NCI-H446 (cell line): Measurements from ENCODE around the gene MFSD2B.
"Not testable (repeated sequence)": the region's sequence is repeated elsewhere in the genome, so short reads cannot be mapped to it uniquely, and the experiment has no call there.

Experiments used
- DNase-seq, 2 experiments: peaks; one replicate each; lab custom pipeline; 2025; lab: John Stamatoyannopoulos, UW

MFSD2B gene, protein sequence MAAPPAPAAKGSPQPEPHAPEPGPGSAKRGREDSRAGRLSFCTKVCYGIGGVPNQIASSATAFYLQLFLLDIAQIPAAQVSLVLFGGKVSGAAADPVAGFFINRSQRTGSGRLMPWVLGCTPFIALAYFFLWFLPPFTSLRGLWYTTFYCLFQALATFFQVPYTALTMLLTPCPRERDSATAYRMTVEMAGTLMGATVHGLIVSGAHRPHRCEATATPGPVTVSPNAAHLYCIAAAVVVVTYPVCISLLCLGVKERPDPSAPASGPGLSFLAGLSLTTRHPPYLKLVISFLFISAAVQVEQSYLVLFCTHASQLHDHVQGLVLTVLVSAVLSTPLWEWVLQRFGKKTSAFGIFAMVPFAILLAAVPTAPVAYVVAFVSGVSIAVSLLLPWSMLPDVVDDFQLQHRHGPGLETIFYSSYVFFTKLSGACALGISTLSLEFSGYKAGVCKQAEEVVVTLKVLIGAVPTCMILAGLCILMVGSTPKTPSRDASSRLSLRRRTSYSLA

DNA sequence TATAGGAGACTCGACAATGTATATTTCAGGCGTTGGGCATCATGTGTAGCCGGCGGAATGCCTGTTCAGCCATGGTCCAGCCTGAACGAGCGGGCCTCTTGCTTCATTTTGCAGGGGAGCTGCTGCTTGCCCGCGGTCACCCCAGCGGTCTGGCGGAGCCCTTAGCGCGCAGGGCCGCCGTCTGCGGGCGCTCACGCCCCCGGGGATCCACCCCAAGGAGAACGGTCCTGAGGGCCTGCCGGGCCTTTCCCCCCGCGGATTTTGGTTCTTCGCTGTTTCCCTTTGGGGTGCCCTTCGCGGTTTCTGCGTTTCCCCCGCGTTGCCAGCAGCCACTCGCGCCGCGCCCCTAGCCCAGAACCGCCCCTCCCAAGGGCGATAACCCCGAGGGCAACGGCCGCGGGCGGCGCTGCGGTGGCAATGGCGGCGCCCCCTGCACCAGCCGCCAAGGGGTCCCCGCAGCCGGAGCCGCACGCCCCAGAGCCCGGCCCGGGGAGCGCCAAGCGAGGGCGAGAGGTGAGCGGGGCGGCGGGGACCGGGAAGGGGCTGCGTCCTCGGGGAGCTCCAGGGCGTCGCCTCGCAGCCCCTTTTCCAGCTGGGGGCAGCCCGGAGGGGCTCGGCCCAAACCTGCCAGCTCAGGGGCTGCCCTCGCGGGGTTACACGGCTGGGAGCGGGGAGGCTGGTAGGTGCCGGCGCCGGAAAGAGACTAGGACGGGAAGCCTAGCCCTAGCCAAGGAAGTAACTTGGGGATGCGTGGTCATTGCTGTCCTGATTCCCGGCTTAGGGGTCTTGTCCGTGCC is at the start of gene MFSD2B:
MFSD2B (plus strand) TSS at position 406 of the 797 bp plus-strand sequence; CDS start at position 418, 12 bp downstream.
- no peak for DNase-seq

DNA sequence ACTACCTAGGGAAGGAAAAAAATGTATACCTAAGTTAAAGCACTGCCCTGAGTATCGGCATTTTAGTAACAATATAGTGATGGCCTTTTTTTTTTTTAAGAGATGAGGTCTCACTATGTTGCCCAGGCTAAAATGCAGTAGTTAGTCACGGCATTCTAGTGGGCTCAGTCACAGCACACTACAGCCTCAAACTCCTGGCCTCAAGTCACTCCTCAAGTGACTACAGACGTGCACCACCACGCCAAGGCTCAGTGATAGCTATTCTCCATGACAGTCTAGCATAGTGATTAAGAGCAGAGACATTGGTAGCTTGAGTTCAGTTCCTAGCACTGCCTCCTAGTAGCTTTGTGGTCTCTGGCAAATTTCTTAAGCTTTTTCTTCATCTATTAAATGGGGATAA is 42.0 kb upstream of the MFSD2B start:
- DNase-seq: no peak

DNA sequence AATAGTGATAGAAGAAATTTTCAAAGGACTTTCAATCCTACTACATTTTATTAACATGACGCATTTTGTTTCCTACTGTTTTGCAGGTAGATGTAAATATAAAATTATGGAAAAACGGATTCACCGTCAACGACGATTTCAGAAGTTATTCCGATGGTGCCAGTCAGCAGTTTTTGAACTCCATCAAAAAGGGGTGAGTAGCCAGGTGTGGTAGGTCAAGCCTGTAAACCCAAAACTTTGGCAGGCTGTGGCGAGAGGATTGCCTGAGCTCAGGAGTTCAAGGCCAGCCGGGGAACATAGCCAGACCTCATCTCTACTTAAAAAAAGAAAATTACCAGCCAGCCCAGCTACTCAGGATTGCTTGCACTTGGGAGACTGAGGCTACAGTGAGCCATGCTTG is 33.0 kb upstream of the MFSD2B start:
- DNase-seq: no peak

DNA sequence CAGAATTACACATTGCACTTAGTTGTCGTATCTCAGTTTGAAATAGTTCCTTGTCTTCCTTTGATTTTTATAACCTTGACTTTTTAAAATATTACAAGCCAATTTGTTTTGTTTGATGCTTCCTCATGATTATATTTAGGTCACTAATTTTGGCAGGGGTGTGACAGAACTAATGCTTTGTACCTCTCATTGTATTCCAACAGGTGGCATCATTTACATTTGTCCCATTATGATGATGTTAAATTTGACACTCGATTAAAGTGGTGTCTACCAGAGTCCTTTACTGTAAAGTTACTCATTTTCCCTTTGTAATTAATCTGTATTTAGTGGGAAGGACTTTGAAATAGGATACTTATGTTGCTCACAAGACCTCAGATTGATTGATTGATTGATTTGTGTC is 21.5 kb upstream of the MFSD2B start:
- no peak for DNase-seq

DNA sequence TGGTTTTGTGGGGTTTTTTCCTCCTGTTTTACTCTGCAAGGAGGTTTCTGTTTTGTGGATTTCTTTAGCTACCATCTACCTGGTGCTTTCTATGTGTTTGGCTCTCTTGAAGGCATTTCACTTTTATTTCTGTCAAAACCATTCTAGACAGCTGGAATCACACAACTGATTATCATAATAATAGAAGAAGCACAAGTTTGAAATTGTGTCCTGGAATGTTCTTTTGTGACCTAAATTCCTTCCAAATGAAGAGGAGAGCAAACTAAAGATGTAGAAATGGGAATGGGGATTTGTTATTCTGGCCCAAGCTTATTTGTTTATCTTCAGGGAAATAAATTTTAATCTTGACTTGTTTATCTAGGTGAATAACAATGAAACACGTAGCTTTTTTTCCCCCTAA is 17.0 kb upstream of the MFSD2B start:
- DNase-seq: no peak

DNA sequence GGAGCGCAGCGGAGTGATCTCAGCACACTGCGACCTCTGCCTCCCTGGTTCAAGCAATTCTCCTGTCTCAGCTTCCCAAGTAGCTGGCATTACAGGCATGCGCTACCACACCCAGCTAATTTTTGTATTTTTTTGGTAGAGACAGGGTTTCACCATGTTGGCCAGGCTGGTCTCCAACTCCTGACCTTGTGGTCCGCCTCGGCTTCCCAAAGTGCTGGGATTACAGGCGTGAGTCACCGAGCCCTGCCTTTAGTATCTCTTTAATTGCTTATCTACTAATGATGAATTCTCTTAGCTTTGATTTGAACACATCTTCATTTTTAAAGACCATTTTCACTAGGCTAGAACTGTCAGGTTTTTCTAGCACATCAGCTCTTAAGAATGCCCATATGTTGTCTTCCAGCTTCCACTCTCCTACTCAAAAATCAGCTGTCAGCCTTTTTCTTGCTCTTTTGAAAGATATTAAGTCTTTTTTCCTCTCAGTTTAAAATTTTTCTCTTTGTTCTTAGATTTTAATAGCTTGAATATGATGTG is 16.1 kb upstream of the MFSD2B start:
- no peak for DNase-seq

DNA sequence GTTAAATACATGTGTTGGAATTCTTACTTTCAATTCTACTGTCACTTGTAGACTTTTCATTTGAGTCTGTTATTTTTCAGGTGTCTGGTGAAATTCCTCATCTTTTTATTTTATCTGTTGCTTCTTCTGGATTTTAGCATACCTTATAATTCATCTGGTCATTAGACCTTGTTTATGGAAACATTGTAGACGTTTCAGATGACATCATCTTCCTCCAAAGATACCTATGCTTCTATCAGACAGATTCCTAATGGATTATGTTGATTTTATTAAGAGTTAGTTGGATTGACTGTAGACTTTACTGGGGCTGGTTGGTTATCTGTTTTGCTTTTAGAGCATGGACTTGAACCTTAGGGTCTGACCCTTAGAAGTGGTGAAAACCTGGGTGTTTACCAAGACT is 15.3 kb upstream of the MFSD2B start:
- no peak for DNase-seq

DNA sequence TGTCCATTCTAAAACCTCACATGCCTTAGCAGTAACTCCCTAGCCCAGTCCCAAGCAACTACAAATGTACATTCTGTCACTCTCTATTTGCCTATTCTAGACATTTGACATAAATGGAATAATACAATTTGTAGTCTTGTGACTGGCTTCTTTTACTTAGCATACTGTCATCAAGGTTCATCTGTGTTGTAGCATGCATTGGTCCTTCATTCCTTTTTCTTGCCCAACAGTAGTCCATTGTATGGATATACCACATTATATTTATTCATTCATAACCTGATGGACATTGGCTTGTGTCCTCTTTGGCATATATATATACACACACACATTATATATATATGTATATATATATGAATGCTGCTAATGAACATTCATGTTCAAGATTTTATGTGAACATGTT is 2.2 kb upstream of the MFSD2B start:
- DNase-seq: no peak

DNA sequence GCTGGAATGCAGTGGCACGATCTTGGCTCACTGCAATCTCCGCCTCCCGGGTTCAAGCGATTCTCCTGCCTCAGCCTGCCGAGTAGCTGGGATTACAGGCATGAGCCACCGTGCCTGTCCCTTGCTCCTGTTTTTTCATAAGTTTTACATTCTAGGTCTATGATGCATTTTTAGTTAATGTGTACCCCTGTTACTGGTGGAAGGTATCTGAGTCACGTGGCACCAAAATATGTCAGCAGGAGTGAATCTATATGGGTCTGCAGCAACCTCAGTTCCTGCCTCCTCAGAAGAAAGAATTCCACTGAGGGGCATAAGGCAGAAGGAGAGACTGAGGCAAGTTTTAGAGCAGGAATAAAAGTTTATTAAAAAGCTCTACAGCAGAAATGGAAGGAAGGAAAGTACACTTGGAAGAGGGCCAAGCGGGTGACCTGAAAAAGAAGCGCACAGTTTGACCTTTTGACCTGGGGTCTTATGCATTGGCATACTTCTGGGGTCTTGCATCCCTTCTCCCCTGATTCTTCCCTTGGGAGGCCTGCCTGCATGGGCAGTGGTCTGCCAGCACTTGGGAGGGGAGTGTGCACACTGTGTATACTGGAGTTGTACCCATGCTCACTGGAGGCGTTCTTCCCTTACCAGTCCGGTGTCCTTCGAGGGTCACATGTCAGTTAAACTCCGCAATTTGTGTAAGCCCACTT is 1.1 kb upstream of the MFSD2B start:
- DNase-seq: no peak

DNA sequence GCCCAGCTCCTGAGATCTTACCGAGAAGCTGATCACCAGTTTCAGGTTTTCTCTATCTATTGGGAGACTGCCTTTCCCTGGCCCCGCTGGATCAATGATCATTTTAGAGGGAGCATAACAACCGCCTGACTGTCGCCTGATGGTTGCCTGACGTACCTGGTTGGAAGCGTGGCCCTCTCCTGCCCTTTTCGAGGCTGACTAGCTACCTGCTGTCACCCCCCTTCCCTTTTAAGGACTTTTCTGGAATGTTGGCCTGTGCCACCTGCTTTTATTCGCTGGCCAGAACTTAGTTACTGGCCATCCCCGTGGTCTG is 562 bp upstream of the MFSD2B start:
- no peak for DNase-seq

DNA sequence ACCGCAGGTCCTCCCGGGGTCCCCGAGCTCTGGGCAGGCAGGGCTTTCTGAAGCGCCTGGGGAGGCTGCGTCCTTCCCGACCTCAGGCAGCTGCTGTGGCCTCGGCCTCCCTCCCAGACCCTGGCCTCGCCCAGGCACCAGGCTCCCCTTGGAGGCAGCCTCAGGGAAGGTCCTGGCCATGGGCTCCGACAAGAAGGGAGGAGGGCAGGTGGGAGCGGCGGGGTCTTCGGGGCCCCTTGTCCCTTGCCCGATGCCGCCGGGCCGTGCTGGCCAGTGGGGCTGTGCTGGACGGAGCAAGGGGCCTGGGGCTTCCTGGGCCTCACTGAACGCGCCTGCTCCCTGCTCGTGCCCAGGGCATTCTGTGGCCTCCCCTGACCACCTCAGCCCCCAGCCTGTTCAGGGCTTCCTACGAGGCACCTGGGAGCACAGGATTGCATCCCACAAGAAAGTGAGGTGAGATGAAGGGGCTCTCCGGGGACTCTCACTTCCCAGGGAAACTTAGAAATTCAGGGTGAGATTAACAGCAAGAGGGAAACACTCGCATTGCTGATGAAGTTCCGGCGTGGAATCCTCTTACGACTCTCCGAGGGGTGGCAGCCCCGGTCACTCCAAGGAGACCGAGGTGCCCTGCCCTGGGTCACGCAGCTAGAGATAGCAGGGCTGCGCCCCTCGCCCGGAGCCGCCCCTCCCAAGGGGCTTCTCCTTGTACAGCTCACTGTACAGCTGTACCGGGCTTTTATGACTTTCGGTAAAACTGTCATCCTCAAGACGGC is 778 bp downstream of the MFSD2B start:
- DNase-seq: no peak

DNA sequence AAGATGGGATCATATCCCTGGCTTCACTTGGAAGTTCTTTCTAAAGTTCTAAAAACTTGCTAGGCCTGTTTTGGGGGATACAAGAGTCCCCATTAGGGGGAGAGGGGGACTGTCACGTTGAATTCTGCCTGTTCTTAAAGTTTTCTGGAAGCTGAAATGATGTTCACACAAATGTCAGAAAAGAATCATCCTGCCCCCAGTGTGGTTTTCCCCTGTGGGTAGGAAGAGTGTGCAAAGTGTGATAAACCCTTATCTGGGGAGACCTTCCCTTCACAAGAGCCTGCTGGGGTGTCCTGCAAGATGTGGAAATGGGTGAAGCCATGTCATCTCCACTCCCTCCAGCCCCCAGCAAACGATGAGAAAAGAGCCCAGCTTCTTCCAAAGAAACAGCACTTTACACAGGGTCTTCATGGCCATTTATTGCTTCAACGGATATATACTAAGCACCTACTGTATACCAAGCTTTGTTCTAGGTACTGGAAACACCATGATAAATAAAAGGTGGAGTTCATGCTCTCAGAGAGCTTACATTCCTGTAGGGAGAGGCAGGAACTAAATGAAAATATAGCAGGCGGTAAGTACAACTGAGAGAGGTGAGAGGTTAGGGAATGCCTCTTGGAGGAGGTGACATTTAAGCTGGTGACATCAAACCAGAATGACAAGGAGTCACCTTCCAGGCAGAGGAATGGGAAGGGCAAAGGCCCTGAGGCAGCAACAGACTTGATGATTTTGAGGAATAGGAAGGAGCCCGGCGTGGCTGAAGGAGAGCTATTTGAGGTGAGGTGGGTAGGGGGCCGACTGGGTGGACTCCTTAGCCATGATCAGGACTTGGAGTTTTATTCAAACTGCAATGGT is 1.6 kb downstream of the MFSD2B start:
- DNase-seq: no peak

DNA sequence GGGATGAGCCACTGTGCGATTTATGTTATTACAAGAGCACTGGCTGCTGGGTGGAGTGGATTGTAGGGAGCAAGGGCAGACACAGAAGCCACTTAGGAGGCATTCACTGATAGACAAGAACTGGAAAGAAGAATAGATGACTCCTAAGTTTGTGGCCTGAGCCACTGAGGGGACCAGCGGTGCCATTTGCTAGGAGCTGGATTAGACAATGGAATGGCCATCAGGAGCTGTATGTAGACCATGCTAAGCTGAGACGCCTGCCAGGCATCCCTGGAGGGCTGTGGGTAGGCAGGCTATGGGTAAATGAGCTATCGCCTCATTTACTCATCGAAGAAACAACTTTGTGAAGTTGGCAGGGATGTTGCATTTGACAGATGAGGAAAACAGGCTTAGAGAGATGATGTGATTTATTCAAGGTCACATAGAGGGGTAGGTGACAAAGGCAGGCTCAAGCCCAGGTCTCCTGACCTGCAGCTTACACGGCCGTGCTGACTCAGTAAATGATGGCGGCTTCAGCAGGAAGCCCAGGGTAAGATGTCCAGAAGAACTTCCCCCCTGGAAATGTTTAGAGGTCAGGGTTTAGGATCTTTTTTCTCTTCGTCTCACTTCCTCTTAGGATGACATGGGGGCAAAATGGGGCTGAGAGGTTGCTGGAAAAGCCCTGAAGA is 2.8 kb downstream of the MFSD2B start:
- no peak for DNase-seq

DNA sequence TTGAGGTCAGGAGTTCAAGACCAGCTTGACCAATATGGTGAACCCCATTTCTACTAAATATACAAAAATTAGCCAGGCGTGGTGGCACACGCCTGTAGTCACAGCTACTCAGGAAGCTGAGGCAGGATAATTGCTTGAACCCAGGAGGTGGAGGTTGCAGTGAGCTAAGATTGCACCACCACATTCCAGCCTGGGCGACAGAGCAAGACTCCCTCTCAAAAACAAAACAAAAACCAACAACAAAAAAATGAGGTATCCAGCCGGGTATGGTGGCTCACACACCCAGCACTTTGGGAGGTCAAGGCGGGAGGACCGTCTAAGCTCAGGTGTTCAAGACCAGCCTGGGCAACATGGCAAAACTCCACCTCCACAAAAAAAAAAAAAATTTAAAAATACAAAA is 5.0 kb downstream of the MFSD2B start:
- DNase-seq: not testable (repeated sequence)

DNA sequence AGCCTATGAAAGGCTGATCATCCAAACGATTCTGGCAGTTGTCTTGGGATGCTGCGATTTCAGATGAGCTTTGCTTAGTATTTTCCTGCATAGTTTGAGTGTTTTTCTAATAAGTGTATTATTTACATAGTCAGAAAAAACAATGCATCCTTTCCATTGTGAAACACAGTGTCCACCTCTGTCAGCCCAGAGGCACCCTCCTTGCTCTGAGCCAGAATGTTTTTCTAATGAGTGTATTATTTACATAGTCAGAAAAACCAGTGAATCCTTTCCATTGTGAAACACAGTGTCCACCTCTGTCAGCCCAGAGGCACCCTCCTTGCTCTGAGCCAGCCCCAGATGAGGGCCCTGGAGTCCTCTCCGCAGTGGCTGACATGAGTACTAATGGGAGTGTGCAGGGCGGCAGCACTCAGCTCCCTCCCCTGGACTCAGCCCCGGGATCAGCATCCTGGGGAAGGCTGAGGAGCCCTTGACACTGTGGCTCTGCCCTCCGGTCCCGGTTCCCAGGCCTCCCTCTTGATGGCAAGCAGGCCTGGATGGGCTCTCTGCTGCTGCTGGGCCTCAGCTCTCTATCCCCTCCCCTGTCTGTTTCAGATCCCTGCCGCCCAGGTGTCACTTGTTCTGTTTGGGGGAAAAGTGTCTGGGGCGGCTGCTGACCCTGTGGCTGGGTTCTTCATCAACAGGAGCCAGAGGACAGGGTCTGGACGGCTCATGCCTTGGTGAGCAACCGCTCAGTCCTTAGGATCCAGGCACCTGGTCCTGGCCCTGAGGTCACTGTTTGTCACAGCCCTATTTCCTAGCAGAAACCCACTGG is 5.9 kb downstream of the MFSD2B start:
- no peak for DNase-seq

DNA sequence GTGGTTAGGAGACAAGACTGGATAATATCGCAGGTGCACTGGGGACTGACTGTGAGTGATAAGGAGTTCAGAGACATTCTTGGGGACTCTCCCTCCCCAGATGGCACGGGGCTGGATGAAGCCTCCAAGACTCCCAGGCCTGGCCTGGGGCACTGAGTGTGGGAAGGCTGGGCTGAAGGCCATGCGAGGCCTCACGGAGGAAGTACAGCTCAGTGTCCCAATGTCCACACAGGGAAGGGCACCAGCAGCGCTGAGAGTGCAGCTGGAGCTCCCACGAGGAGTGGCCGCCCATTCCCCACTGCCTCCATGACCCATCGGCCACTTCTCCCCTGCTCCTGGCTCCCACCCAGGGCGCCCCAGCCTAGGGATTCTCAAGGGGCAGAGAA is 6.5 kb downstream of the MFSD2B start:
- no peak for DNase-seq

DNA sequence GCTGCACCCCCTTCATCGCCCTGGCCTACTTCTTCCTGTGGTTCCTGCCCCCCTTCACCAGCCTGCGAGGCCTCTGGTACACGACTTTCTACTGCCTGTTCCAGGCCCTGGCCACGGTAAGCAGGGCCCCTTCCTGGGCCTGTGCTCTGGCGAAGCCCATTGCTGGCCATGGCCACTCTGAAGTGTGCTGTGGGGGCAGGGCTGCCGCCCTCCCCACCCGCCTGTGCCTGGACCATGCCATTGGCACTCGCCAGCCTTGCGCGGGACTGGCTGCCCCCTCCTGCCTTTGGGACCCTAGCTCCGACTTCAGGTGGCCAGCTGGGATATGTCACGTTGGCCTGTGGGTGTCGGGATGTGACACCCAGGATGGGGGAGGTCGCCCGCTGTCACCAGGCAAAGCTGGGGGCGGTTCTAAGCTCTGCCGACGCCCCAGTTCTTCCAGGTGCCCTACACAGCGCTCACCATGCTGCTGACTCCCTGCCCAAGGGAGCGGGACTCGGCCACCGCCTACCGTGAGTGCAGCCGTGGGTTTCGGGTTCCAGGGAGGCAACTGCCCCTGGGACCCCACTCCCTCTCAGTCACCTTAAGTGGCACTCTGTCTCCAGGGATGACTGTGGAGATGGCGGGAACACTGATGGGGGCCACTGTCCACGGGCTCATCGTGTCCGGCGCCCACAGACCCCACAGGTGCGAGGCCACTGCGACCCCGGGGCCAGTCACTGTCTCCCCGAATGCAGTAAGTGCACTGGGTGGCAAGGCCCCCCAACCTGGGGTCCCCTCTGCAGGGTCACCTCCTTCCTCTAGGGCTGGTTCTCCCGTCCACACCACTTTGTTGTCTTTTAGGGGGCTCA is 7.2 kb downstream of the MFSD2B start:
- DNase-seq: no peak

DNA sequence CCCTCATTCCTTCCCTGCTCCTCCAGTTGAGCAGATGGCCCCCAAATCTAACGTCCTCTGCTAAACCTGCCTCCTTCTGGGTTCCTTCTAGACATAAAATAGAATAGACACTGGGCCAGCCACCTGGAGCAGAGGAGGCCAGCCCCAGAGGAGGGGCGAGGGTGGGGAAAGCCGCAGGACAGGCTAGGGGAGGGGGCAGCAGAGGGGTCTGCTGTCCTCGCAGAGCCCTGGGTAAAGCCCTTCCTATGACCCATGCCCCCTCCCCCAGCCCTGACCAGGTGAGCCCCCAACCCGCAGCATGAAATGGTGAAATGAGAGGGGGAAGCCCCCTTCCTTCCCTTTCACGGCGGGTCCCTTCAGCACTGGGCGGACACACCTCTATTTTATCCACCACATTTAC is 7.8 kb downstream of the MFSD2B start:
- no peak for DNase-seq
